Kidney glomerular epithelial cell (primary cell): Measurements from ENCODE around the gene HMX3.
"Not testable (repeated sequence)": the region's sequence is repeated elsewhere in the genome, so short reads cannot be mapped to it uniquely, and the experiment has no call there.

Experiments
- DNase-seq: peaks from one replicate; lab custom pipeline; 2025; lab: John Stamatoyannopoulos, UW

HMX3 gene

GRCh38 chr10:123148414-123149161 is 12.8 kb downstream of the HMX3 start:
- no peak for DNase-seq

- DNase-seq, result no peak
These were observed 13.4 kb downstream of the HMX3 start for GRCh38 chr10:123149162-123149567.

GRCh38 chr10:123149568-123150270 is 13.9 kb downstream of the HMX3 start:
- DNase-seq, result peak; percentile 16

- DNase-seq, result no peak
These were observed 14.7 kb downstream of the HMX3 start for GRCh38 chr10:123150271-123150985.

GRCh38 chr10:123150986-123151736 is 15.4 kb downstream of the HMX3 start:
- no peak for DNase-seq

- DNase-seq, result no peak
These were observed 16.0 kb downstream of the HMX3 start for GRCh38 chr10:123151737-123152135.

GRCh38 chr10:123153486-123154091 is 17.8 kb downstream of the HMX3 start:
- no peak for DNase-seq

- peak; percentile 99 for DNase-seq
These were observed 18.4 kb downstream of the HMX3 start, which contains the start of gene BUB3 for GRCh38 chr10:123154092-123154710. BUB3 (plus strand) TSS chr10:123154402; CDS start chr10:123154918, 516 bp downstream.

GRCh38 chr10:123154711-123155505 is 19.1 kb downstream of the HMX3 start:
- DNase-seq, result peak; percentile 18

- DNase-seq, result no peak
These were observed 20.3 kb downstream of the HMX3 start for GRCh38 chr10:123156078-123156477.

- peak; percentile 53 for DNase-seq
These were observed 21.4 kb downstream of the HMX3 start for GRCh38 chr10:123157210-123157609.

GRCh38 chr10:123158682-123159081 is 22.9 kb downstream of the HMX3 start:
- no peak for DNase-seq

- no peak for DNase-seq
These were observed 24.7 kb downstream of the HMX3 start for GRCh38 chr10:123160311-123160980.

- DNase-seq, result no peak
These were observed 28.5 kb downstream of the HMX3 start for GRCh38 chr10:123164319-123164718.

- DNase-seq, result no peak
These were observed 29.8 kb downstream of the HMX3 start for GRCh38 chr10:123165445-123166072.

GRCh38 chr10:123166618-123167017 is 30.8 kb downstream of the HMX3 start:
- no peak for DNase-seq

GRCh38 chr10:123170961-123171360 is 35.2 kb downstream of the HMX3 start:
- DNase-seq, result no peak

GRCh38 chr10:123171616-123172015 is 35.8 kb downstream of the HMX3 start:
- not testable (repeated sequence) for DNase-seq
